HG02884 (cell line): ENCODE results near the gene AHDC1.

Experiments
- ATAC-seq: cut with Tn5 transposase; IDR thresholded peaks from one replicate; pipeline ENCODE4 v1.9.1; 2021; ENCODE audit warnings: mild to moderate bottlenecking, moderate library complexity; ENCODE audit not compliant: unreplicated experiment

Gene AHDC1

GRCh38 chr1:27536010-27536757 is 67.8 kb downstream of the AHDC1 start:
- ATAC-seq = no peak

- ATAC-seq = no peak
These were observed 68.6 kb downstream of the AHDC1 start for GRCh38 chr1:27535386-27535785.

DNA sequence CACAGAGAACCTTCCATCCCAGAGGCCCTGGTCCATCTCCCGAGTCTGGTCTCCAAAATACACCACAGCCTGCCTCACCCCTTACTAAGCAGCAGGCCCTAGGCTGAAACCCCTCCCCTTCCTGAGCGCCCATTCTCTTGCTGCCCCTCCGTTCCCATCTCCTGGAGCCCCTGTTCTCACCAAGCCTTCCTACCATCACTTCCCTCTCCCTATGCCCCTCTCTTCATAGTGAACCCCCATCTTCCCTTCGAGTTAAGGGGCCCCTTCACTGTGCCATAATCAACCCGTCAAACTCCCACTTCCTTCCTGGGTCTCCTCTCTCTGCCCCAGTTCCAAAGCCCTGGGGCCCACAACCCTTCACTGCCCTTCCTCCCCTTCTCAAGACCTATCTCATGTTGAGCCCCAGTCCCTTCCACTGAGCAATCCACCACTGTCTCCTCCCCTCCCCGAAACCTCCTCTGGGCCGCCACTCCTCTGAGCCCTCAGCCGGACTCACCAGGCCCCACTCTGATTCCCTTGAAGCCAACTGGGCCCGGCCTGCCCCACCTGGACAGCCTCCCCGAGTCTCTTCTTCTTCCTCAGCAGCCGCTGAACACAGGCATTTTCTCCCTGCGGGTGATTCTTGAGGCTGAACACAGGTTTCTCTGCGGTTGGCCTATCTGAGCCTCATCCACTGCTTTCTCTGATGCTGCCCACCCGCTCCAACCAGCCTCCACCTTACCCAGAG is 71.8 kb downstream of the AHDC1 start:
- ATAC-seq = no peak

DNA sequence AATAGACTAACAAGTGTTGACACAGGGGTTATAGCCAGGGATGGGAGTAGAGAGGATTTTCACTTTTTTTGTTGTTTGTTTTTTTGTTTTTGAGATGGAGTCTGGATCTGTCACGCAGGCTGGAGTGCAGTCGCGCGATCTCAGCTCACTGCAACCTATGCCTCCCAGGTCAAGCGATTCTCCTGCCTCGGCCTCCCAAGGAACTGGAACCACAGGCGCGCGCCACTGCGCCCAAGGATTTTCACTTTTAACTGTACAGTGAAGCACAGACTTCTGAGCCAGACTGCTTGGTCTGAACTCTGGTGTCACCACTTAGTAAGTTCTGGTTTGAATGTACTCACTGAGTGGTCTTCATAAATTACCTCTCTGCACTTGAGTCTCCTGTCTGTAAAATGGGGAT is 73.8 kb downstream of the AHDC1 start:
- no peak for ATAC-seq

GRCh38 chr1:27529704-27530018 is 74.3 kb downstream of the AHDC1 start:
- ATAC-seq = no peak

GRCh38 chr1:27528818-27529703 is 74.9 kb downstream of the AHDC1 start:
- no peak for ATAC-seq

GRCh38 chr1:27527890-27528817 is 75.8 kb downstream of the AHDC1 start:
- ATAC-seq = no peak

DNA sequence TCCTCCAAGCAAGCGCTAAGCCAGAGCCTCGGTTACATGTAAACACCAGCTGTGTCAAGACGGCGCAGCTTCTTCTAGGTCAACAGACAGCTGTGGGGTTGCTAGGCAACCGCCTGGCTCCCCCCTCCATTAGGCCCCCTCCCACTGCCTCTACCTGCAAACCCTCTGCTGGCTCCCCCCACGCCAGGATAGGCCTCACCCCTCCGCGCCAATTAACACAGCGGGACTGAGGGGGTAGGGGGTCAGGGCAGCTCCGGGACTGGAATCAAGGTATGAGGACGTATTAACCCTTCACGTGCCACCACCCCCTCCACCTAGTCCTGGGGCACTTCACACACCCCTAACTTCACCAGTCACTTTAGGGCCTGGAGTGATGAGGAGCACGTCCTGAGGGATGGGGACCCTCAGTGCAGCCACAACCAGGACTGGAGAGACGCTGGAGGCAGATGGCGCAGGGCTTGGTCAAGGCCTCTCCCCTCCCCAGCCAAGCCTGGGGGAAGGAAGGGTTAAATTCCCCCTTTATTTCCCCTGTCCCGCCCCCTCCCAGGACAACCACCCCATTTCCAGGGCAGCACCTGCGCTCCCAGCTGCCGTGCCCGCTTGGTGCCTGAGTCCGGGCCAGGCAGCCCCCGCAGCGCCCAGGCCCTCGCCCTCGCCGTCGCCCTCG is 76.6 kb downstream of the AHDC1 start:
- no peak for ATAC-seq

DNA sequence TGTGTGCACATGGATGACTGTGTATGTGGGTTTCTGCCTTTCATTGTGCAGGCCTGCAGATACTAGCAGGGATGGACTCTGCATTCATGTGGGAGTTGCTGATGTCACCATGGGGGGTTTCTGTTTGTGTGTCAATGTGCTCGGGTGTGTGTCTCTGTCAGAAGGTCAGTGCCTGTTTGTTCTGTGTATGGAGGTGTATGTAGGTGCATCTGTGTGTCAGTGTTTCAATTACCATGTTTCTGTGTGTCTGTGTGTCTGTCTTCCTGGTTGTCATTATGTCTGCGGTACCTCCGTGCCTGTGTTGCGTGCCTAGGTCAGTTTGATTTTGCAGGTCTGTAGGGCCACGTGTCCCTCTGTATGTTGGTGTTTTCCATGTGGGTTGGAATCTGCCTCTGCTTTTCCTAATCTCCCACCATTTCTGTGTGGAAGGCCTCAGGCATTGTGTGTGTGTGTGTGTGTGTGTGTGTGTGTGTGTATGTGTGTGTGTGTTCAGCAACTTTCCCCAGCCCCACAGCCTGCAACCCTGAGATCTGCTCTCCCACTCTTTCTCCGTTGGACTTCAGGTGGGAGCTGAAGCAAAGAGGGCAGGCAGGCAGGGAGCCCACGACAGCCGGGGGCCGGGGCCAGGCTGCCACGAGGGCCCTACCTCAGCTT is 77.2 kb downstream of the AHDC1 start:
- ATAC-seq = no peak

DNA sequence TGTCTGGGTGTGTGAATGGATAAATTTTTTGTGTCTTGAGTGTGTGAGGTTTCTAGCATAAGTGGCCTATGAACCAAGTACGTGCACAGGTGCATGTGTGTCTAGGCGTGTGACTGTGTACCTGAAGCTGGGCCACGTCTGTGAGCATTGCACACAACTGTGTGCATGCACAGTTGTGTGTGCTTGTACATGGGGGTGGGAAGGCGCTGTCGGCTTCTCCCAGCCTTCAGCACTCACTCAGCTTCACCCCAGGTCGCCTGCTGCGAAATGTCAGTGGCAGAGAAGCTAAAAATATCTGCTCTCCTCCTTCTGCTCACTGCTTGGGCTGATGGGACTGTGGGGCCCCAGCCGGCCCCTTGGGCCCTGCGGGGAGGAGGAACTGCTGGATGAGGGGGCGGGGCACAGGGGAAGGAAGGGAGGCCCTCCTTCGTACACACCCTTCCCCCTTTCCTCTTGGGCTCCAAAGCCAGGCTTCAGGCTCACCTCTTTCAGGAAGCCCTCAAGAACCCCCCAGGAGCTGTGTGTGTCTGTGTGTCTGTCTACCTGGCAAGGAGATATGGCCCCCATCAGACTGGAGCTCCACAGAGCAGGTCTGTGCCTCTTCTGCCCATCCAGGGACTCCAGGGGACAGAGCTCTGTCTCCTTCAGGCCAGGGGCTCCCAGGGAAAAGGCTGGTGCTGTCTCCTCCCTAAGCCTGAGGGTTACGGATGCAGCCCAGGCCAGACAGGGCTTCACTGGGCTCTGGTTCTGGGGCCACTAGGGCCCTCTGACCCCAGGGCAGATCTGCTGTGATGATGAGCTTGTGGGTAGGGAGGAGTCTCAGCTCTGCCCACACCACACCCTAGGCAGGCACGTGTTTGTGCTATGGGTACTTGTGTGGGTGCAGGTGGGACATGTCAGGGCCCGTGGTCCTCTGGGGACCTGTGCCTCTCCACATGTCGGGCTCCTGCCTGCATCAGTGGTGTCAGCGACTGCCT is 78.4 kb downstream of the AHDC1 start:
- no peak for ATAC-seq

DNA sequence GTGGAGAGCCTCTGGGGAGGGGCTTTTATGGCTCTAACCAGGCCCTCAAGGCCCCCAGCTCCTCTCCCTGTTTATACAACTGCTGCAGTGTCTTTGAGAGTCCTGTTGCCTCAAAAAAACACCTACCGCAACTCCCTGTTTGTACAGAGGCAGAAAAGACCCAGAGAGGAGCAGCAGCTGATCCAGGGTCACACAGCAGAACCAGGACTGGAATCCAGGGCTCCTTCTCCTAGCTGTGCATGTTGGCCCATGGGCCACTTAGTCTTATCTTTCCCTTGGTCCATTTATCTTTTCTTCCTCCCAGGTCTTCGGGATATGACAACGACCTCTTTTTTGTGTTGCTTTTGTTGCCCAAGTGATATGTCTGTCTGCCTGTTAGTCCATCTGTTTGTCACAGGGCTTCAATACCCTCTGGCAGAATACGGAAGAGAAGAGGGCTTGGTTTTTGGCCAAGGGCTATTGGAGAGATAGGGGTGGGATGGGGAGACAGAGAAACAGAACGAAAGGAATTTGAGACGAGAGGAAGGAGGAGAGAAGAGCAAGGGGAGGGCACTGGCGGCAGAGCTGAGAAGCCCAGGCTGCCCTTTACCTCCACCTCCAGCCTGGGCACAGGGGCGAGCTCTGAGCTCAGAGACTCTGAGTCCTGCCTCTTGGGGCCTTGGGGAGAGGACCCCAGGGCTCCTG is 80.5 kb downstream of the AHDC1 start:
- no peak for ATAC-seq

GRCh38 chr1:27522432-27523336 is 81.3 kb downstream of the AHDC1 start:
- ATAC-seq = no peak

- ATAC-seq = no peak
These were observed 82.0 kb downstream of the AHDC1 start for GRCh38 chr1:27521861-27522431.

DNA sequence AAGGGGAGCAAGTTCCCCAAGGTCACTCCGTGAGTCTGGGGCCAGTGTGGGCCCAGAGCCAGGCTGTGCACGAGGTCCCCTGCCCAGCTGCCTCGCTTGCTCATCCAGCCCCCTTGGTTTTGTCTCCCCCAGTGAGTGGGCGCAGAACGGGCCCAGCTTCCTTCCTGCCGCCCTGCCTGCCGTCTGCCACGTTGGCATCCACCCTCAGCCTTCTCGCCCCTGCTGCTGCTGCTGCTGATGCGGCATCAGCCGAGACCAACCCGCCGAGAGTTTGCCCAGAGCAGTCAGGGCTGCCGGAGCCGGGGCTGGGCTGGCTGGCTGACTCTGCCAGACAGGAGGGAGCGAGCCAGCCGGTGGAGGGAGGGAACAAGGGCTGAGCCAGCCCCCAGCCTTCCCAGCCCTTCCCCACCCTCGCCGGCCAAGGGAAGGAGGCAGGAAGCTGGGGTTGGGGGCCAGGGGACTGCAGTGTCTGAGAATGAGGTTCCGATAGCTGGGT is 82.6 kb downstream of the AHDC1 start:
- no peak for ATAC-seq

DNA sequence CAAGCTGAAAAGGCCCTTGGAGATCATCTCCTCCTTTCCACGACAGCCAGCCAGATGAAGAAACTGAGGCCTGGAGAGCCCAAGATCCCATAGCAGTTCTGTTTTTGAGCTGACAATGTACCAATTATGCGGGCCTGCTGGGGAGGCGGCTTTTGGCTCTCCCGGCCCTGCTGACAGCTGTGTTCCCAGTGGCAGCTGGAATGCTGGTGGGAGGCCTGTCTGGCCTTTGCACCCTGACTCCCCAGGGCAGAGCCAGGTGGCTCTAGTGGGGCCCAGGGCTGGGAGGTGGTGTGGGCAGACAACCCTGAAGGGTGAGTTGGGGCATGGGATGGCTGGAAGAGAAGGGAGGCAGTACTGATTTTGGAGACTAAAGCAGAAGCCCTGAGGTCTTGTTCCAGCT is 83.3 kb downstream of the AHDC1 start:
- ATAC-seq = no peak
